HepG2 (cell line): ENCODE measurements around the gene CLDN7. TPM values are rescaled to one million over a fixed set of nuclear protein-coding genes. Genes with fewer than 3 reads are reported as not detected.

Experiments
- ARID4A ChIP-seq: sonication (generic); formaldehyde crosslinking; IDR thresholded peaks from 2 replicates; pipeline ENCODE4 v1.5.0; 2020; ENCODE audit warnings: mild to moderate bottlenecking, missing genetic modification reagents, borderline replicate concordance
- BHLHE40 ChIP-seq: IDR thresholded peaks from 2 replicates; pipeline ENCODE4 v1.6.1; 2011; ENCODE audit warnings: low read length, improper control_type of control experiment
- CCDC6 ChIP-seq: sonication (generic); formaldehyde crosslinking; IDR thresholded peaks from 2 replicates; pipeline ENCODE4 v1.8.1; 2022; ENCODE audit warnings: mild to moderate bottlenecking, missing genetic modification reagents, moderate library complexity
- EP300 ChIP-seq, 3 experiments: sonication (generic) in 1 of 3; formaldehyde crosslinking in 1 of 3; IDR thresholded peaks; 2 replicates each; pipeline versions ENCODE4 v1.5.1 to v1.6.1; 2011 to 2020; ENCODE audit warnings: low read depth in 2 of 3, low read length in 2 of 3, borderline replicate concordance in 1 of 3, improper control_type of control experiment in 1 of 3, mild to moderate bottlenecking in 1 of 3, missing genetic modification reagents in 1 of 3, moderate library complexity in 1 of 3
- HDAC1 ChIP-seq: sonication (generic); formaldehyde crosslinking; IDR thresholded peaks from 2 replicates; pipeline ENCODE4 v1.5.1; 2020; ENCODE audit warnings: mild to moderate bottlenecking, missing genetic modification reagents
- KDM2A ChIP-seq: sonication (generic); formaldehyde crosslinking; IDR thresholded peaks from 2 replicates; pipeline ENCODE4 v1.4.0; 2020; ENCODE audit warnings: low read depth, missing genetic modification reagents, borderline replicate concordance
- MEIS1 ChIP-seq: sonication (generic); formaldehyde crosslinking; IDR thresholded peaks from 2 replicates; pipeline ENCODE4 v1.9.0; 2021; ENCODE audit warnings: mild to moderate bottlenecking, missing genetic modification reagents, moderate library complexity, borderline replicate concordance
- NRL ChIP-seq: sonication (generic); formaldehyde crosslinking; IDR thresholded peaks from 2 replicates; pipeline ENCODE4 v1.5.0; 2020; ENCODE audit warnings: missing genetic modification reagents, mild to moderate bottlenecking, moderate library complexity, borderline replicate concordance
- PAWR ChIP-seq: sonication (generic); formaldehyde crosslinking; IDR thresholded peaks from 2 replicates; pipeline ENCODE4 v1.4.0; 2020; ENCODE audit warnings: missing genetic modification reagents, mild to moderate bottlenecking, borderline replicate concordance
- PAXIP1 ChIP-seq: sonication (generic); formaldehyde crosslinking; conservative IDR thresholded peaks from 2 replicates; pipeline ENCODE4 v1.4.0; 2020; ENCODE audit warnings: mild to moderate bottlenecking, missing genetic modification reagents, moderate library complexity
- RBAK ChIP-seq: sonication (generic); formaldehyde crosslinking; IDR thresholded peaks from 2 replicates; pipeline ENCODE4 v1.5.1; 2020; ENCODE audit warnings: mild to moderate bottlenecking, missing genetic modification reagents
- RELA ChIP-seq: sonication (generic); formaldehyde crosslinking; IDR thresholded peaks from 2 replicates; pipeline ENCODE4 v1.4.0; 2020; ENCODE audit warnings: missing genetic modification reagents
- RFX1 ChIP-seq: fragments of 450-650 bp; IDR thresholded peaks from 2 replicates; pipeline ENCODE4 v1.6.1; 2017
- ZFP1 ChIP-seq: IDR thresholded peaks from 2 replicates; pipeline ENCODE4 v1.6.1; 2016
- ZNF546 ChIP-seq: sonication (generic); formaldehyde crosslinking; conservative IDR thresholded peaks from 2 replicates; pipeline ENCODE4 v1.8.1; 2023; ENCODE audit warnings: mild to moderate bottlenecking, missing genetic modification reagents
- ZNF589 ChIP-seq: sonication (generic); formaldehyde crosslinking; conservative IDR thresholded peaks from 2 replicates; pipeline ENCODE4 v1.8.0; 2022; ENCODE audit warnings: mild to moderate bottlenecking, moderate library complexity, missing genetic modification reagents
- ZNF710 ChIP-seq: sonication (generic); formaldehyde crosslinking; IDR thresholded peaks from 2 replicates; pipeline ENCODE4 v1.5.0; 2020; ENCODE audit warnings: mild to moderate bottlenecking, missing genetic modification reagents, borderline replicate concordance
- polyA plus RNA-seq, 8 experiments: library from polyadenylated mRNA; depleted of rRNA in 3 of 8; stranded (reverse) in 7 of 8; unstranded in 1 of 8; fragments of >200 nt; fragmentation: Illumina TruSeq in 4 of 8; extraction: Trizol in 4 of 8; gene quantifications; 2 replicates each; pipeline versions ENCODE4 v1.2.1 to v1.2.3, GENCODE V29; 2011 to 2016; ENCODE audit warnings: low read depth in 4 of 8, missing spikeins in 1 of 8, mixed read lengths in 1 of 8; ENCODE audit not compliant: insufficient read depth in 1 of 8
- total RNA-seq, 5 experiments: library from RNA; depleted of rRNA; stranded (reverse); fragments of >200 nt; fragmentation: Illumina TruSeq; extraction: Trizol; gene quantifications; 2 replicates each; pipeline ENCODE4 v1.2.3, GENCODE V29; 2016; ENCODE audit warnings: low read depth in 1 of 5

The CLDN7 gene
- total and polyA plus RNA-seq, 2 of the 13 experiments (the other 11 are each of a cell fraction or from before 2014, with no cell fraction given): not detected

GRCh38 chr17:7292729-7293128, 30.5 kb upstream of the CLDN7 start (continued):
- no peak for TF ChIP-seq EP300 (IDR thresholded peaks at IDR 0.05; ENCODE audit: low read depth in 2 of 2, low read length in 2 of 2)
- TF ChIP-seq EP300 (CRISPR knock-in tag; IDR thresholded peaks at IDR 0.05; ENCODE audit: borderline replicate concordance): no peak
- no peak for TF ChIP-seq ZNF589
- TF ChIP-seq KDM2A (CRISPR knock-in tag): no peak
- peak; percentile 54; the same call in 1 of the 2 replicates for TF ChIP-seq PAXIP1 (CRISPR knock-in tag)
- TF ChIP-seq ZNF710 (CRISPR knock-in tag): 0 out of 2 replicates have a peak, but pooled peaks have one; percentile 14
- no peak for TF ChIP-seq RFX1
- no peak for TF ChIP-seq RBAK (CRISPR knock-in tag)
- TF ChIP-seq HDAC1 (CRISPR knock-in tag): peak; percentile 40
- TF ChIP-seq RELA (CRISPR knock-in tag): no peak
- no peak for TF ChIP-seq PAWR
- no peak for TF ChIP-seq NRL (CRISPR knock-in tag)
- TF ChIP-seq ARID4A: peak; percentile 32; the same call in 1 of the 2 replicates
- TF ChIP-seq CCDC6 (CRISPR knock-in tag): no peak
- TF ChIP-seq ZNF546 (CRISPR knock-in tag): no peak
- no peak for TF ChIP-seq ZFP1 (CRISPR knock-in tag)
- TF ChIP-seq MEIS1 (CRISPR knock-in tag): no peak
- no peak for TF ChIP-seq BHLHE40
